ENCODE measurements around the gene PSMA5.
A peak's percentile ranks its signal among the peaks of the same experiment; 100 is the strongest.
"Not testable (repeated sequence)": the region's sequence is repeated elsewhere in the genome, so short reads cannot be mapped to it uniquely, and the experiment has no call there.

The PSMA5 gene

DNA sequence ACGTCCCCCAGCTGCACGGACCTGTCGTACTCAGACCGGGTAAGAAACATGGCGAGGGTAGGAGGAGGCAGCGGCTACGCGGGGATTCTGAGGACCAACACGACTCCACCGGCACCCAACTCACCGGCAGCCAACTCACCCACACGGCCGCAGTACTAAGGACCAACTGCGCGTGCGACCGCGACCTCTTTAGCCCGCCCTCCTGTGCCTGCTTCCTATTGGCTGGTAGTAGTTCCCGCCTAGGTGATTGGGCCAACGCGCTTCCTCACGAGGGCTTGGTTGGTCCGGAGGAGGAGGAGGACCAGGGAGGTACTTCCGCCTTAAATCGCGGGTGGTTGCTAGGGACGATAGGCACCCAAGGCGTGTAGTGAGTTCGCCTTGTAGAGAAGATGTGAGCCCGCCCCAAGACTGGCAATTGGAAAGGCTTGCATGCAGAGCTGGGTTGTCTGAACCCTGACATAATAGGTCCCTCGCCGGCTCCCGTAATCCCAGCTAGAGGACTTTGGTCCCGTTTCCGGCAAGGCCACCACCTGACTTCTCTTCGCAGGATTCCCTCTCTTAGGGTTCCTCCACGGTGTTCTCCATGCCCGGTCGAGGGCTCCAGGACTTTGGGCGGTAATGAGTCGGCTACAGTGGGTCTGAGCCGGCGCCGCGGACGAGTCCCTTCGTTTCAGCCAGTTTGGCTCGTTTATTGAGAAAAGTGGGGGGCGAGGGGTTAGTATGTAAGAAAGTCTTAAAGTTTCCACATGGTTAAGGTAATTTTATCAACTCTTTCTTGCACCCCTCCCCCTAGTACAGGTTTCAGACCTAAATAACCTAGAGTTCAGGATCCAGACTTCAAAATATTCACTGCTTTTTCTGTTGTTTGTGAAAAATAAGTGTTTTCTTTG lies at the start of gene PSMA5:
Gene PSMA5 (minus strand): TSS at position 168 of the 890 bp plus-strand sequence. CDS start 118 bp downstream, at position 50.
- DNase-seq, result peak; percentile 63 to 99 (median 96)

DNA sequence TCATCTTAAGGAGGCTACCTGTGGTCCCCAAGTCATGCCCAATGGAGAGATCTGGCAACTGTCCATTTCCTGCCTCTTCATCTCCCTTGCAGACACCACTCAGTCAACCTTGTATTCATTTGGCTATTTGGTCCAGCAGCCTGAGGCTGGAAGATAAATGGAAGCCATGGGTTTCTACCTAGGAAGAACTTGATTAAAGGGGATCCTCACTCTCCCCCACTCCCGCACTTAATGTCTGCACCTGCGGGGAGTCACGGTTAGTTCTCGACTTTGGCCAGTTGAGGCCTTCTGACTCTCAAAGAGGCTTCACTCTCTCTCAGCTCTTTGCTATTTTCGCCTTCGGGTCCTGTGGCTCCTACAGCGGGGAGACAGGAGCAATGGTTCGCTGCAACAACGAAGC lies 49.0 kb upstream of the PSMA5 start:
- no peak for DNase-seq

- no peak for DNase-seq
These were observed 48.4 kb upstream of the PSMA5 start for GRCh38 chr1:109474697-109475096.

DNA sequence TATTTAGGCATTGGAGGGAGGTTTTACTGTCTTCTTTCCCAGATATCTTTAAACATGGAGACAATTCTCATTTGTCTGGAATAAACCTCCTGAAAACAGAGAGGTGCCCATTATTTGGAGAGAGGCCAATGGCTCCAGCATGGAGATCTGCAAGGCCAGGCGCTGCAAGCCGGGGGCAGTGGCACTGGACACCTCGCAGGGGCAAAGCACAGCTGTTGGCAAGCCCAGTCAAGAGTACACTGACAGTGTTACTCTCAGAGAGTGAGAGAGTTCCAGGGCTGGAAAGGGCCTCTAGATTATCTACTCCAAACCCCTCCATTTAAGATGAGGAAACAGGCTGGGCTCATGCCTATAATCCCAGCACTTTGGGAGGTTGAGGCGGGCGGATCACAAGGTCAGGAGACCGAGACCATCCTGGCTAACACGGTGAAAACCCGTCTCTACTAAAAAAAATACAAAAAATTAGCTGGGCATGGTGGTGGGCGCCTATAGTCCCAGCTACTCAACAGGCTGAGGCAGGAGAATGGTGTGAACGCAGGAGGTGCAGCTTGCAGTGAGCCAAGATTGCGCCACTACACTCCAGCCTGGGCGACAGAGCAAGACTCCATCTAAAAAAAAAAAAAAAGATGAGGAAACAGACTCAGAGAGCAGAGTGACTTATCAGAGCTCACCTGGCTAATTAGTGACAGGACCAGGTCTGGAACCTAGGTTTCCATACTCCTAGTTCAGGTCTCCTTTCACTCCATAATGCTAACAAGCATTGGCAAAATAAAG lies 47.2 kb upstream of the PSMA5 start:
- not testable (repeated sequence) for DNase-seq

- DNase-seq, result no peak
These were observed 46.5 kb upstream of the PSMA5 start for GRCh38 chr1:109472779-109473178.

DNA sequence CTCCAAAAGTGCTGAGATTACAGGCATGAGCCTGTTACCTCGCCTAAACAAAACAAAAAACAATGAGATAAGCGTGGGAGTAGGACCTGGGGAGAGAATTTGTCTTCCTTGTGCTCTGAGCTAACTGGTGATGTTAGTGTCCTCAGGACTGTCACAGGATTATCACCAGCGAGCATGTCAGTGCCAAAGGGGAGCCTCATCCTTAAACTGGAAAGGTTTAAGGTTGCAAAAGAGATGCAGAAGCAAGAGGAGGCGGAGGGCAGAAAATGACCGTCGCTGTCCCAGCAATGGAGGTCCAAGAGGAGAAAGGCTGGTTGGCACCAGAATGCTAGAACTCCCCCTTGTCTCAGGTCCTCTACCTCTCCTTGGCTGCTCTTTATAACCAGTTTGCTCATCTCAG lies 44.0 kb upstream of the PSMA5 start:
- DNase-seq, result no peak

GRCh38 chr1:109468903-109469302 lies 42.7 kb upstream of the PSMA5 start:
- no peak for DNase-seq

DNA sequence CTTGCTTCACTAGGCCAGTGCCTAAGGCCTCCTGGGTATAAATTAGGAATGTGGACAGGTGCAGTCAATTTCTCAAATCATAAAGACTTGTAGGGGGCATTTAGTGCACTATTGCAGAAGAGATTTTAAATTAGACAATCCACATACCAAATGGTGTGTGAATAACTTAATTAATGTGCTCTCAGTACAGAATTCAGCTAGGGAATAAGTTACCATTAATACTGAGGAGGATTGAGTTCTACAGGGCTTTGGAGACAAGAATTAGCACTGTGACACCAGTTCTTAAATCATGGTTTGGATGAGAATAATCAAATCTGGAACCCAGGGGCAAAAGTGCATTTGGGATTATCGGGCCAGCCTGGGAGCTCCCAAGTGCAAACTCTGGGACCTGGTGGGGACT lies 41.8 kb upstream of the PSMA5 start:
- DNase-seq, result no peak

- no peak for DNase-seq
These were observed 41.1 kb upstream of the PSMA5 start for GRCh38 chr1:109467301-109467777.

GRCh38 chr1:109466452-109467300 lies 40.4 kb upstream of the PSMA5 start, which contains the start of gene SYPL2:
Gene SYPL2 (plus strand): TSS chr1:109466546. CDS start chr1:109466844, 298 bp downstream.
- DNase-seq, result peak in 13 of 56 donors; percentile 10 to 48 (median 34)

DNA sequence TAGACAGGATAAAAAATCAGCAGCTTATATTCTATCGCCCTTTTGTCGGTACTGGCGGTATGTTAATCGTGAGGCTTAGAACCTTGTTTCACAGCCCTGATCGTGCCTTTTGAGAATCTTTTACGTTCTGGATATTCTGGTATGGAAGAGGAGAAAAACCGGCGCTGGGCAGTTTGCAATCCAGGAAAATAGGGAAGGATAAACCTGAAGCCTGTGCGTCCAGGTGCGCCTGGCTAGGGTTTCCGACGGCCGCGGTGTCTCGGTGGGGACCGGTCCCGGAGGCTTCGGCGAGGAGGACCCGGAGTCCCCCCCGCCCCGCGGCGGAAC lies 39.8 kb upstream of the PSMA5 start:
- no peak for DNase-seq

DNA sequence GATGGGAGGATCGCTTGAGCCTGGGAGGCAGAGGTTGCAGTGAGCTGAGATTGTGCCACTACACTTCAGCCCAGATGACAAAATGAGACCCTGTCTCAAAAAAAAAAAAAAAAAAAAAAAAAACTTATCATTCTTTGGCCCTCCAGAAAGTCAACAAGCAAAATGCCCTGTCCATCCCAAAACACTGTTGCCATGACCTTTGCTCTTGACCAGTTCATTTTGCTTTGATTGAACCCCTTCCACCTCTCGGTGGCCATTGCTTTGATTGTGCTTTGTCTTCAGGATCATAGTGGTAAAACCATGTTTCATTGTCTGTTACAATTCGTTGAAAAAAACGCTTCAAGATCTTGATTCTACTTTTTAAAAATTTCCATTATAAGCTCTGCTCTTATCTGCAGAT lies 31.6 kb upstream of the PSMA5 start:
- no peak for DNase-seq

DNA sequence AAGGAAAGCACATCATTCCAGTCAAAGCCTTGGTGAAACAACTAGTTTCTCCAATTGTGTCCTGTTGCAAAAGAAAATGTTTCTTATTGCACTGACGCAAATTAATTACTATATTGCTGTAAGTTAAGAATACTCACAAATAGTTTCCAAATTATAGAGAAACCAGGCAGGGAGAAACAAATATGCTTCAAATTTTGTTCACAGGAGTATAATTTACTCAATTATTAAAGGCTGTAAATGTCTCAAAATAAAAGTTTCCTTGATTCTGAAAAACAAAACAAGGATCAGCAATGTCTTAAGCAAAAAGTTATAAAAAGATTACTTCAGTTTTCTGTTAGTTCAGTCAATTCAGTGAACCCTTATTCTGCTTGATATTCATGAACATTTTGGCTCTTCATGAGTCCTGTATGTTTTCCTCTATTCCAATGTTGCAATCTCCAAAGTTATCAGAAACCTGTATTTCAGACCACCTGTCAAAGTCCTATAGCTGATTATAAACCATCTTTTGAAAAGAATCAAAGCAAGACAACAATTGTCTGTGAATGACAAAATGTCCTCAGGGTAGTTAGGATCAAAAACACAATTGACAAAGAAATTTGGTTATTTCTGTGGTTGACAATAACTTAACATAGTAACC lies 28.4 kb upstream of the PSMA5 start:
- DNase-seq, result no peak

- DNase-seq, result no peak
These were observed 21.3 kb upstream of the PSMA5 start for GRCh38 chr1:109447524-109447923.

GRCh38 chr1:109445949-109446695 lies 19.9 kb upstream of the PSMA5 start:
- not testable (repeated sequence) for DNase-seq

- no peak for DNase-seq
These were observed 18.1 kb upstream of the PSMA5 start for GRCh38 chr1:109444346-109444745.

DNA sequence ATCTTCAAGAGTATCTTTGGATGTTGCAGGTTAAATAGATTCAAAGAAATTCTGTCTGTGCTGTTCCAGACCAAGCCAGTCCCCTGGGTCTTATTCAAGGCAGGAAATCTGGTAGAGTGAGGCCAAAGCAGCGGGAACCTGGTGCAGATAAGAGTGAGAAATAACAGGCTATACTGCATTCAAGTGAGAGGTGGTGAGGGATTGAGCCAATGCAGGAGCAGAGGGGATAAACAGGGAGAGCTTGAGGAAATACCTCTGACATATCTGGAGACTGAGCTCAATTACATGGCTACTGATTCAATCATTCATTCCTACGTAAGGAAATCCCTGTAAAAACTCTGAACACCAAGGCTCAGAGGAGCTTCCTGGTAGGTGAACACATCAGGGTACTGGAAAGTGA lies 17.2 kb upstream of the PSMA5 start:
- DNase-seq, result no peak

DNA sequence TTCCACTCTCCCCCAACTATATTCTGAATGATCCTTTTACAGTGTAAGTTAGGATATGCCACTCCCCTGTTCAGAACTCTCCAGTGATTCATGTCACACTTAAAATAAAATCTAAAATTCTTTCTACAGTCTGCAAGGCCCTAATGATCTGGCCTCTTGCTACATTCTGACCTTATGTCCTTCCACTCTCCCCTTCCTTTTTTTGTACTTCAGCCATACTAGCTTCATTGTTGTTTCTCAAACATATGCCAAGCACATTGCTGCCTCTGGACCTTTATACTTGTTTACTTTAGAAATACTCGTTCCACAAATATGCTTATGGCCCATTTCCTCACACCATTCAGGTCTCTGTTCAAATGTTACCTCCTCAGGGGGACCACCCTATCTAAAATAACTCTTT lies 14.8 kb upstream of the PSMA5 start:
- DNase-seq, result no peak

- DNase-seq, result no peak
These were observed 12.6 kb upstream of the PSMA5 start for GRCh38 chr1:109438798-109439297.

- DNase-seq, result no peak
These were observed 8.2 kb upstream of the PSMA5 start for GRCh38 chr1:109434484-109434883.
